Muscle layer of duodenum (tissue), 2 donors: Measurements from ENCODE around the gene CYB561.

ENCODE experiments used
- H3K27ac ChIP-seq: one replicate; pipeline ENCODE4 v1.7.0; 2013; ENCODE audit warnings: mild to moderate bottlenecking, low read length
- H3K27me3 ChIP-seq: one replicate; pipeline ENCODE4 v1.7.0; 2013; ENCODE audit warnings: low read depth, mild to moderate bottlenecking, control low read depth, low read length
- H3K36me3 ChIP-seq, 2 donors: one replicate each; pipeline ENCODE4 v1.7.0; 2013; ENCODE audit warnings: low read length in 2 of 2, control low read depth in 1 of 2, mild to moderate bottlenecking in 1 of 2; ENCODE audit not compliant: insufficient read depth in 2 of 2, control insufficient read depth in 1 of 2
- H3K4me1 ChIP-seq, 2 donors: one replicate each; pipeline ENCODE4 v1.7.0; 2013; ENCODE audit warnings: low read length in 2 of 2, mild to moderate bottlenecking in 2 of 2, control low read depth in 1 of 2, moderate library complexity in 1 of 2; ENCODE audit not compliant: insufficient read depth in 2 of 2, control insufficient read depth in 1 of 2
- H3K4me3 ChIP-seq, 2 donors: one replicate each; pipeline ENCODE4 v1.7.0; 2013; ENCODE audit warnings: low read length in 2 of 2, low read depth in 1 of 2, mild to moderate bottlenecking in 1 of 2
- H3K9me3 ChIP-seq, 2 donors: one replicate each; pipeline ENCODE4 v1.7.0; 2013; ENCODE audit warnings: low read length in 2 of 2, control low read depth in 1 of 2, mild to moderate bottlenecking in 1 of 2; ENCODE audit not compliant: control insufficient read depth in 1 of 2
- donor health status: healthy.

Gene CYB561

GRCh38 chr17:63426041-63426916, 19.8 kb downstream of the CYB561 start:
- Histone ChIP-seq H3K4me1 (no peaks in the 10 kb centered on the region), H3K27ac (no peak overlapping the region), H3K9me3 (no peaks in the 10 kb centered on the region), H3K27me3 (no peaks in the 10 kb centered on the region), H3K36me3 (peaks cover 0 to 12% of the 10 kb centered on the region in 2 donors), H3K4me3 (no peak overlapping the region)

GRCh38 chr17:63425483-63425882, 20.6 kb downstream of the CYB561 start:
- Histone ChIP-seq H3K4me3 (no peak overlapping the region), H3K27ac (no peak overlapping the region), H3K27me3 (no peaks in the 10 kb centered on the region), H3K36me3 (peaks cover 0 to 20% of the 10 kb centered on the region in 2 donors), H3K9me3 (no peaks in the 10 kb centered on the region), H3K4me1 (no peaks in the 10 kb centered on the region)

- H3K4me1 ChIP-seq = no peaks in the 10 kb centered on the region
- H3K27ac ChIP-seq = no peak overlapping the region
These were observed 22.1 kb downstream of the CYB561 start for GRCh38 chr17:63423963-63424362.

GRCh38 chr17:63423251-63423950, 22.7 kb downstream of the CYB561 start:
- peaks cover 0 to 37% of the 10 kb centered on the region in 2 donors for H3K36me3 ChIP-seq
- H3K27me3 ChIP-seq = no peaks in the 10 kb centered on the region
- H3K9me3 ChIP-seq = no peaks in the 10 kb centered on the region
- no peaks in the 10 kb centered on the region for H3K4me1 ChIP-seq
- no peak overlapping the region for H3K27ac ChIP-seq
- H3K4me3 ChIP-seq = no peak overlapping the region

More at GRCh38 chr17:63423963-63424362, 22.1 kb downstream of the CYB561 start:
- no peaks in the 10 kb centered on the region for H3K9me3 ChIP-seq
- no peak overlapping the region for H3K4me3 ChIP-seq
- H3K27me3 ChIP-seq = no peaks in the 10 kb centered on the region
- peaks cover 0 to 31% of the 10 kb centered on the region in 2 donors for H3K36me3 ChIP-seq

GRCh38 chr17:63421681-63422645, 24.1 kb downstream of the CYB561 start:
- Histone ChIP-seq H3K9me3 (no peaks in the 10 kb centered on the region), H3K36me3 (peaks cover 0 to 44% of the 10 kb centered on the region in 2 donors), H3K27ac (no peak overlapping the region), H3K27me3 (no peaks in the 10 kb centered on the region), H3K4me1 (no peaks in the 10 kb centered on the region), H3K4me3 (no peak overlapping the region)

GRCh38 chr17:63420868-63421680, 25.0 kb downstream of the CYB561 start:
- H3K4me1 ChIP-seq = no peaks in the 10 kb centered on the region
- no peak overlapping the region for H3K27ac ChIP-seq
- H3K27me3 ChIP-seq = no peaks in the 10 kb centered on the region
- peaks cover 1 to 50% of the 10 kb centered on the region in 2 donors for H3K36me3 ChIP-seq
- H3K9me3 ChIP-seq = no peaks in the 10 kb centered on the region
- no peak overlapping the region for H3K4me3 ChIP-seq

- Histone ChIP-seq H3K4me1 (no peaks in the 10 kb centered on the region), H3K4me3 (no peak overlapping the region), H3K27me3 (no peaks in the 10 kb centered on the region), H3K36me3 (peaks cover 10 to 54% of the 10 kb centered on the region in 2 donors), H3K27ac (no peak overlapping the region), H3K9me3 (no peaks in the 10 kb centered on the region)
These were observed 25.9 kb downstream of the CYB561 start for GRCh38 chr17:63419949-63420867.

GRCh38 chr17:63419398-63419797, 26.7 kb downstream of the CYB561 start:
- no peak overlapping the region for H3K27ac ChIP-seq
- no peaks in the 10 kb centered on the region for H3K27me3 ChIP-seq
- H3K9me3 ChIP-seq = no peaks in the 10 kb centered on the region
- H3K36me3 ChIP-seq = peaks cover 10 to 57% of the 10 kb centered on the region in 2 donors
- H3K4me3 ChIP-seq = no peak overlapping the region
- no peaks in the 10 kb centered on the region for H3K4me1 ChIP-seq

GRCh38 chr17:63418540-63418939, 27.6 kb downstream of the CYB561 start:
- peaks cover 15 to 54% of the 10 kb centered on the region in 2 donors for H3K36me3 ChIP-seq
- H3K27ac ChIP-seq = no peak overlapping the region
- H3K4me3 ChIP-seq = no peak overlapping the region
- no peaks in the 10 kb centered on the region for H3K27me3 ChIP-seq
- H3K9me3 ChIP-seq = no peaks in the 10 kb centered on the region
- H3K4me1 ChIP-seq = no peaks in the 10 kb centered on the region
